Endodermal cell (in vitro differentiated cells): Measurements from ENCODE around the gene PTPRO. TPM values are rescaled to one million over a fixed set of nuclear protein-coding genes. Genes with fewer than 3 reads are reported as not detected.

ENCODE experiments used
- DNase-seq: peaks from one replicate; pipeline ENCODE4 v3.0.0-alpha.2; 2017
- H3K27ac ChIP-seq: 2 replicates; pipeline ENCODE4 v1.5.1; 2013; ENCODE audit warnings: mild to moderate bottlenecking, low read depth, low read length, moderate library complexity
- H3K27me3 ChIP-seq: 2 replicates; pipeline ENCODE4 v1.6.1; 2013; ENCODE audit warnings: mild to moderate bottlenecking, low read length, moderate library complexity; ENCODE audit not compliant: insufficient read depth, control insufficient read depth, poor library complexity, severe bottlenecking
- H3K36me3 ChIP-seq: 2 replicates; pipeline ENCODE4 v1.7.0; 2013; ENCODE audit warnings: mild to moderate bottlenecking, low read length, moderate library complexity; ENCODE audit not compliant: control insufficient read depth, insufficient read depth
- H3K4me1 ChIP-seq: one replicate; pipeline ENCODE4 v1.7.0; 2013; ENCODE audit warnings: low read length; ENCODE audit not compliant: control insufficient read depth, insufficient read depth
- H3K4me3 ChIP-seq: 2 replicates; pipeline ENCODE4 v1.5.1; 2013; ENCODE audit warnings: mild to moderate bottlenecking, low read length, moderate library complexity
- H3K9ac ChIP-seq: 2 replicates; pipeline ENCODE4 v1.6.1; 2013; ENCODE audit warnings: mild to moderate bottlenecking, low read length, moderate library complexity; ENCODE audit not compliant: poor library complexity, severe bottlenecking; ENCODE audit errors: extremely low read depth
- H3K9me3 ChIP-seq: 2 replicates; pipeline ENCODE4 v1.6.1; 2013; ENCODE audit warnings: mild to moderate bottlenecking, low read length, moderate library complexity; ENCODE audit not compliant: control insufficient read depth
- H3K27ac Mint-ChIP-seq: 2 replicates; pipeline ENCODE4 v1.8.0; 2020; ENCODE audit warnings: mixed read lengths
- H3K27me3 Mint-ChIP-seq: 2 replicates; pipeline ENCODE4 v1.8.0; 2021; ENCODE audit warnings: mild to moderate bottlenecking, mixed read lengths; ENCODE audit not compliant: insufficient read depth
- H3K36me3 Mint-ChIP-seq: 2 replicates; pipeline ENCODE4 v1.8.0; 2020; ENCODE audit warnings: low read depth, mixed read lengths
- H3K4me1 Mint-ChIP-seq: 2 replicates; pipeline ENCODE4 v1.8.0; 2020; ENCODE audit warnings: mixed read lengths
- H3K4me3 Mint-ChIP-seq: 2 replicates; pipeline ENCODE4 v1.8.0; 2020; ENCODE audit warnings: mild to moderate bottlenecking, moderate library complexity, mixed read lengths
- H3K9me3 Mint-ChIP-seq: 2 replicates; pipeline ENCODE4 v1.8.0; 2020; ENCODE audit warnings: mild to moderate bottlenecking, mixed read lengths
- CTCF ChIP-seq: fragments of 200-600 bp; sonication (generic); conservative IDR thresholded peaks from 2 replicates; pipeline ENCODE4 v1.5.0; 2021; ENCODE audit warnings: antibody characterized with exemption, mild to moderate bottlenecking
- WGBS, 2 experiments: methylation state at CpG; one replicate each; pipeline versions ENCODE4 v1.1.5 to v1.1.7; 2013; ENCODE audit warnings: missing lambda C conversion rate in 2 of 2, mixed read lengths in 1 of 2; ENCODE audit not compliant: insufficient coverage in 1 of 2, insufficient read length in 1 of 2; 5-methylcytosine and 5-hydroxymethylcytosine counted together
- total RNA-seq, 2 donors: library from RNA; stranded (reverse); fragmentation: NEBNext Ultra II Directional in 1 of 2; extraction: Animal tissue kit (Norgen Biotek cat#: 25700) in 1 of 2; gene quantifications; 2 replicates in 1 of 2; 3 replicates in 1 of 2; pipeline ENCODE4 v1.2.1, GENCODE V29; 2021

The PTPRO gene
- total RNA-seq, 2 donors from 2014 or later: 0.31 TPM; not detected in 1

- H3K36me3 Mint-ChIP-seq: no peaks in the 10 kb centered on the region
- 92 to 98% methylated on average over 2 to 4 of the region's 4 CpGs for WGBS, 2 experiments
- no peak overlapping the region for H3K27ac ChIP-seq
These were observed 281.3 kb downstream of the PTPRO start for GRCh38 chr12:15603474-15604085.

GRCh38 chr12:15605881-15606590, 283.7 kb downstream of the PTPRO start:
- Histone ChIP-seq H3K36me3 (no peaks in the 10 kb centered on the region), H3K27me3 (no peaks in the 10 kb centered on the region), H3K27ac (no peak overlapping the region), H3K9me3 (no peaks in the 10 kb centered on the region), H3K9ac (no peak overlapping the region), H3K4me3 (no peak overlapping the region), H3K4me1 (no peaks in the 10 kb centered on the region)
- Mint-ChIP-seq H3K36me3 (no peaks in the 10 kb centered on the region), H3K4me3 (no peak overlapping the region), H3K4me1 (peaks cover 9% of the 10 kb centered on the region), H3K27me3 (no peaks in the 10 kb centered on the region), H3K27ac (no peak overlapping the region), H3K9me3 (no peaks in the 10 kb centered on the region)
- DNase-seq: no peak
- no peak for TF ChIP-seq CTCF
- WGBS, 2 experiments: 94 to 100% methylated on average over 1 to 10 of the region's 10 CpGs

More at GRCh38 chr12:15603474-15604085, 281.3 kb downstream of the PTPRO start:
- Mint-ChIP-seq H3K4me3 (no peak overlapping the region), H3K4me1 (peaks cover 19% of the 10 kb centered on the region), H3K27ac (no peak overlapping the region), H3K9me3 (no peaks in the 10 kb centered on the region), H3K27me3 (no peaks in the 10 kb centered on the region)
- Histone ChIP-seq H3K9me3 (no peaks in the 10 kb centered on the region), H3K4me1 (no peaks in the 10 kb centered on the region), H3K9ac (no peak overlapping the region), H3K36me3 (no peaks in the 10 kb centered on the region), H3K4me3 (no peak overlapping the region), H3K27me3 (no peaks in the 10 kb centered on the region)
- no peak for DNase-seq
- no peak for TF ChIP-seq CTCF

GRCh38 chr12:15608406-15608805, 286.1 kb downstream of the PTPRO start:
- Histone ChIP-seq H3K9ac (no peak overlapping the region), H3K4me3 (no peak overlapping the region), H3K27me3 (no peaks in the 10 kb centered on the region), H3K9me3 (peaks cover 9% of the 10 kb centered on the region), H3K27ac (no peak overlapping the region), H3K36me3 (no peaks in the 10 kb centered on the region), H3K4me1 (no peaks in the 10 kb centered on the region)
- H3K9me3 Mint-ChIP-seq: peaks cover 18% of the 10 kb centered on the region
- H3K27ac Mint-ChIP-seq: no peak overlapping the region
- H3K27me3 Mint-ChIP-seq: no peaks in the 10 kb centered on the region
- no peak for TF ChIP-seq CTCF
- DNase-seq: no peak
- peaks cover 9% of the 10 kb centered on the region for H3K4me1 Mint-ChIP-seq
- peaks cover 6% of the 10 kb centered on the region for H3K36me3 Mint-ChIP-seq
- no peak overlapping the region for H3K4me3 Mint-ChIP-seq
- WGBS, 2 experiments: 90 to 100% methylated on average over 1 of the region's 1 CpG
